ENCODE data around the gene IGF2BP1.
"Not testable (repeated sequence)": the region's sequence is repeated elsewhere in the genome, so short reads cannot be mapped to it uniquely, and the experiment has no call there.

Gene IGF2BP1

DNA sequence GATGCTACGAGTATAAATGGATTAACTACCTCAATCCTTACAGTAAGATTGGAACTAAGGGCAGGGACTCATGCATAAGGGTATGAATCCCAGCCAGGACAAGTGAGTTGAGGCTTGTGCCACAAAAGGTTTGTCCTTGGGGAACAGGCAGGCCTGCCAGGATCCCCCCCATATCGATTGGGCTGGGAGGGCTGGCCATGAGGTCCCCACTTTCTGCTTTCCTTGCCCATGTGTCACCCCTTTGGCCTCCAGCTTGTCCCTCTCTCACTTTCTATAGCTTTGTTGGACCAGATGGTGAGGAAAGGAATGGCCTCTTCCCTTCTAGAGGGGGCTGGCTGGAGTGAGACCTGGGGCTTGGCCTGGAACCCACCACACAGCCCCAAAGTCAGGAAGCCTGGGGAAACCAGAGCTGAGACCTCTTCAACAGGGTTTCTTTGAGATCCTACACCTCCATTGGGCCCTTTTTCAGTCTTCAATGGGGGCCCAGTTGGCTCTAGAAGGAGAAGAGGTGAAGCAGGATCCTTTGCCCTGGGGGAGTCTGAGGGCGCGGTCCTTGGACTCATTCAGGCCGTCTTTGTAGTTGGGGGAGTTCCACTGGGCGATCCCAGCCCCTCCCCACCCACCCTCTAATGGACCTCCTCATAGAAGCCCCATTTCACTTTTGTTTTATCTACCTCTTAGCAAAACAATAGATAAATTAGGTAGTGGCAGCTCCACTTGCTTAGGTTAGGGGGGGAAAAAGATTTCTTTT, 57.3 kb downstream of the IGF2BP1 start:
- no peak for DNase-seq

DNA sequence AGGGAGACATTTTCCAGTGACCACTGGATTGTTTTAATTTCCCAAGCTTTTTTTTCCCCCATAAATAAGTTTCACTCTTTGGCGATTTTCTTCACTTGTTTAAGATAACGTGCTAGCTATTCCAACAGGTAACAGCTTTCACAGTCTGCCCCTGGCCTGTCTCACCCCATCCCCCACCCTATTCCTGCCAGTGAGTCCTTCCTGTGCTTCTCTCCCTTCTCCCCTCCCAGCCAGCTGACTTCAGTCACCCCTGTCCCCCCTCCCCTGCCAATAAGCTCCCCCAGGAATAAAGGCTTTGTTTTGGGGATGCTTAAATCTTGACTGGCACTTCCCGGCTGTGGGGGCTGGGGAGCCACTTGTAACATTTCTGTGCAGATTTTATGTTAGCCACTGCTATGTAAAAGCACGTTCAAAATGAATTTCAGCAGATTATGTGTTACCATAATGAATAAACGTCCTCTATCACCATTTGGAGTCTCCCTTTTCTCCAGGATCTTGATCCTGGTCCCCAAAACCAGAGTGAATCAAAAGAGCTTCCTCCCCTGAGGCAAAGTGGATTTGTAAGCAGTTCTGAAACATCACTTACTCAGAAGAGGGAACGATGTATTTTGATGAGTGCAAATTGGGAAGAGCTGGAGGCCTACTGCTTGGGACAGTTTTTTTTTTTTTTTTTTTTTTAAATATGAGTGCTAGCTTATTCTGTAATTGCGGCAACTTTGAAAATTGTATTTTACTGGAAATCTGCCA, 58.2 kb downstream of the IGF2BP1 start:
- no peak for DNase-seq

DNA sequence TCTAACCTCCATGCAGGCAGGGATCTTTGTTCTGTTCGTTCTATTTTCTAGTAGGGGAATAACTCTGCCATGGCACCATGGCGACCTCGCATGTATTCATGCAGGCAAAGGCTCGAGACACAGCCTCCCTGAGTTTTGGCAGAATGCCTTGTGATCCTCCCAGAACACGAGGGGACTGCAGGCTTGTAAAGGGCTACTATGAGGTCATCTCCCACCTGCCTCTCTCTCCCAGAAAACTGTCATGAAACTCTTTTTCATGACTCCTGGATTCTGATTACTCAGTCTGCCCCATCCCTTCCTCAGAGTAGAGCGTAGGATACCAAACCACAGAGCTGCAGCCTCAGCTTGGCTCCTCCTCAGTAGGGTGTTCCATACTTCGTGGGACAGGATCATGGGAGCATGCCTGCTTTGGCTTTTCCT, 64.3 kb downstream of the IGF2BP1 start:
- peak; percentile 22 for DNase-seq

DNA sequence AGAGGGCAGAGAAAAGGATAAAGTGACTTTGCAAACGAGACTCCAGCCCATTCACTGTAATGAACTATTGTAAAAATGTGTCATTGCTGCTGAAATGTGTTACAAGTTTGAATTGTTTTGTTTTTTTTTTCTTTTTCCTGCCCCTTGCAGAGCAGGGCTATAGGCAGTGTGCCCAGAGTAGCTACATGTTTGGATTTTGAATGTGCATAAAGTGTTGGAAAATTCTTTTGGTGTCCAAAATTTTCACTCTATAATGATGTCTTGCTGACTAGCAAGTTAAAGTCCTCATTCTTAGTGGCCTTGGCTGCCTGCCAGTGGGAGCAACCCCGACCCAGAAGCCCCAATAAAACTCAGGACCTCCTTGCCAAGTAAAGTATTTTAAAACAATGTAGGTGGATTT, 66.5 kb downstream of the IGF2BP1 start:
- peak; percentile 69 for DNase-seq

DNA sequence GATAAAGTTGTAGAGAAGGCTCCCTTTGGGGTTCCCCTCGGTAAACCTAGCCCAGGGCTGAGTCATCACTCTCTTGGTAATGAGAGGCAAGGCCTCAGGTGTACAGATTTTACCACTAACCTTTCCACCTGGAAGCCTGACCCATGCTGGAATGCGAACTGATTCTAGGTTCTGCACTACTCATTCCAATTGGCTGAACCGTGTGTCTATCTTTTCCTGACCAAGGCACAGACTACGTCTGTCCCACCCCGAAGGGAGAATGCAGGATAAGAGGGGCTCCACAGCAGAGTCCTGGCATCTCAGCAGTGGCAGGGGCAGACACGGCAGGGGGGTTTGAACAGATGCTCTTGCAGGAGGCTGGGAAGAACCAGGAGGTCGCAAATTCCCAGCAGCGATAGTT, 70.0 kb downstream of the IGF2BP1 start:
- no peak for DNase-seq

DNA sequence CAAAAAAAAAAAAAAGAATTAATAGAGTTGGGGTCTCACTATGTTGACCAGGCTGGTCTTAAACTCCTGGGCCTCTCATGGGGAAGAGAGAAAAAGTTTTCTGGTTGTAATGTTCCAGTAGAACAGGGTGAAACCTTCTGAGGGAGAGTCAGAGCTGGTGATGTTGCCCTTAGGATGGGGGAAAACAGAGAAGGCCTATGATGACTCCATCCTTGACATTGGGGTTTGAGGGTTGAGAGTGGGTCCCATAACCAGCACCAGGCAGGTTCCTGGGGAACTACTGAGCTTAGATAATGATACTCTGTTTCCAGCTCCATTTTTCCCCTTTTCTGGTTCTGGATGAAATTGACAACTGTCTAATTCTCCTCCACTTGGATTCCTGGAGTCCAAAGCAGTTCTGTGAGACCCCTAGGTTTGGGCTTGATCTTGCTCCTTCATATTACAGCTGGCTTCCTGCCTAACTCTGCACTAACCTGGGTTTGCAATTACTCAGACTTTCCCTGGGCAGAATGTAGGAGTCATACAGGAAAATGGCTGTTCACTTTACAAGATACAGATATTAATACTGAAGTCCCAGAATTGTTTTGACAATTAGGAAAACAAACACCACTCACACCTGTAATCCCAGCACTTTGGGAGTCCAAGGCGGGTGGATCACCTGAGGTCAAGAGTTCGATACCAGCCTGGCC, 72.5 kb downstream of the IGF2BP1 start:
- no peak for DNase-seq

DNA sequence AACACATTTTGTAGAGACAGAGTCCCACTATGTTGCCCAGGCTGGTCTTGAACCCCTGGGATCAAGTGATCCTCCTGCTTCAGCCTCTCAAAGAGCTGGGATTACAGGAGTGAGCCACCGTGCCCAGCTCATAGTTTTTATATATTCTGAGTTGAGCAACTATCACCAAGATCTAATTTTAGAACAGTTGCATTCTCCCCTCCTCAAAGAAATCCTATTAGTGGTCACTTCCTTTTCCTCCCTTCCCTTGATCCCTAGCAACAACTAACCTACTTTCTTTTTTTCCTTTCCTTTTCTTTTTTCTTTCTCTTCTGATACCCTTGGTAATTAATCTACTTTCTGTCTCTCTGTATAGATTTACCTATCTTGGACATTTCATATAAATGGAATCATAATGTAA, 73.9 kb downstream of the IGF2BP1 start:
- DNase-seq, result peak; percentile 17

DNA sequence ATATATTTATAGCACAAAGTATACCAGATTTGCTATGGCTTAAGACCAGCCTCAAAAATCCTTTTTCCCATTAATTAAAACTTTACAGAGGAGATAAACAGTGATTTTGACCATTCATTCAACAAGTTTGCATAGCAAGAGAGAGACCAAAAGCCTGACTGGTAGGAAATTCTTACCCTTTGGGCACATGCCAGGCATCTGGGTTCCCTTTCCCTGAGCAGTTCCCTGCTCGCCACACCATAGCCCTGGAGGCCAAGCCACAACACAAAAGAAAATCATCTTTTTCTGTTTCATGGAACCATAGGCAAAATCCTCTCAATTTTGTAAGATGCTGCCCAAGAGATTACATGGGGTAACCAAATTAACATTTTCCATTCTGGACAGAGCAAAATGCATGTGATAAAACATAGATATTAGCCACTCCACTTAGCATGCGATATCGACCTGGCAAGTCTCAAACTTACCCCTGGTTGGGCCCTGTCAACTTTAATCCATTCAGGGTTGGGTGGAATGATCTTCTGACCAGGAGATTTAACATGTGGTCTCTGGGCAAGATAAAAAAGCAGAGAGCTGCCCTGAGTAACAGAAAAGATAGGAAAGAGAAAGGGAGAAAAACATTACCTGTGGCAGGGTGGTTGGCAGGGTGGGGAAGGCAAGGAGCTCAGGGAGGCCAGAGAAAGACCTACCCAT, 77.8 kb downstream of the IGF2BP1 start:
- DNase-seq, result peak; percentile 18

DNA sequence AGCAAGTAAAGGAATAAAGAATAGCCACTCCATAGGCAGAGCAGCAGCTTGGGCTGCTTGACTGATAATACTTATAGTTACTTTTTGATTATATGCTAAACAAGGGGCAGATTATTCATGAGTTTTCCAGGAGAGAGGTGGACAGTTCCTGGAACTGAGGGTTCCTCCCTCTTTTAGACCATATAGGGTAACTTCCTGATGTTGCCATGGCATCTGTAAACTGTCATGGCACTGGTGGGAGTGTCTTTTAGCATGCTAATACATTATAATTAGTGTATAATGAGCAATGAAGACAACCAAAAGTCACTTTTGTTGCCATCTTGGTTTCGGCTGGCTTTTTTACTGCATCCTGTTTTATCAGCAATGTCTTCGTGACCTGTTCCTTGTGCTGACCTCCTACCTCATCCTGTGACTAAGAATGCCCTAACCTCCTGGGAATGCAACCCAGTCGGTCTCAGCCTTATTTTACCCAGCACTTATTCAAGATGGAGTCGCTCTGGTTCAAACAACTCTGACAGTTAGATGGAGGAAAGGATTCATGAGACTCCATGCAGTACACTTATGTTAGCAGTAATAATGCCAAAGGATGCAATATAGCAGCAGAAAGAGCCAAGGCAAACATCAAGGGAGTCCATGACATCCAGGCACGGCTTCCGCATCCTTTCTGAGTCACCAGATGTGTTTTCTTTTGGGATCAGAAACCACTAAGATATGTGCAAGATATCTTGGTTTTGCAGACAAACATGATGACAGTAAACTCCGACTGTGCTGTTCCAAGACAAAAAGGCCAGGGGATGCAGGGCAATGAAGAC, 79.6 kb downstream of the IGF2BP1 start:
- DNase-seq, result peak; percentile 91

DNA sequence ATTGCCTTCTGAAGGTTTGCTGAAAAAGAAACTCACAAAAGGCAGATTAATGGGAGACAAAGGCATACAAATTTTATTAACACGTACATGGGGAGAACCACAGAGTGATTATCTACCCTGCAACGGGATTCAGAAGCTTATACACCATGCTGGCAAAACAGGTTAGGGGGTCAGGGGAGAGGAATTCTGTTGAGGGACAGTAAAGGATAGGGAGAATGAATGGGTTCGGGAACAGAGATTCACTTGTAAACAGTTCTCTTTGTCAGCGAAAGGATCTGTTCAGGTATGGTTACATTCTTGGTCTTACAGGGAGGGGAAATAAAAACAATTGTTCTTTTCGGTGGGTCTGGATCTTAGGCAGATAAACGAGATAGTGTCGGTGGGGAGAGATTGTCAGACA, 81.1 kb downstream of the IGF2BP1 start:
- DNase-seq, result no peak

DNA sequence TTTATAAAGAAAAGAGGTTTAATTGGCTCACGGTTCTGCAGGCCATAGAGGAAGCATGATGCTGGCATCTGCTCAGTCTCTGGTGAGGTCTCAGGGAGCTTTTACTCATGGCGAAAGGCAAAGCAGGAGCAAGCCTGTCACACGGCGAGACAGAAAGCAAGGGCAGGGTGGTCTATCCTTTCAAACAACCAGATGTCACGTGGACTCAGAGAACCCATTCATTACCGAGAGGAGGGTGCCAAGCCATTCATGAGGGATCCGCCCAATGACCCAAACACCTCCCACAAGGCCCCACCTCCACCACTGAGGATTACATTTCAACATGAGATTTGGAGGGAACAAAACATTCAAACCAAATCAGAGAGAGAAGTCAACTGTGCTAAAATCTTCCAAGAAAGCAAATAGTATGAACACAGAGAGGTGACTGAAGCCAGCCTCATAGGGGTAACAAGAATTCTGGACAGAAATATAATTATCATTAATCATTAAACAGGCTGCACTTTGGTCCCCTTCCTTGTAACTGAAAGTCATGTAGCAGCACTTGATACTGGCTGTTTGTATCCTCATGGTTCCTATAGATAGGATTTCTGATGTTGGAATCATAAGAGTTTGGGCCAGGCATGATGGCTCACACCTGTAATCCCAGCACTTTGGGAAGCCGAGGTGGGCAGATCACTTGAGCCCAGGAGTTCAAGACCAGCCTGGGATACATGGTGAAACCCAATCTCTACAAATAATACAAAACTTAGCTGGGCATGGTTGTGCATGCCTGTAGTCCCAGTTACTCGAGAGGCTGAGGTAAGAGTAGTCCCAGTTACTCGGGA, 82.9 kb downstream of the IGF2BP1 start:
- DNase-seq, result no peak

DNA sequence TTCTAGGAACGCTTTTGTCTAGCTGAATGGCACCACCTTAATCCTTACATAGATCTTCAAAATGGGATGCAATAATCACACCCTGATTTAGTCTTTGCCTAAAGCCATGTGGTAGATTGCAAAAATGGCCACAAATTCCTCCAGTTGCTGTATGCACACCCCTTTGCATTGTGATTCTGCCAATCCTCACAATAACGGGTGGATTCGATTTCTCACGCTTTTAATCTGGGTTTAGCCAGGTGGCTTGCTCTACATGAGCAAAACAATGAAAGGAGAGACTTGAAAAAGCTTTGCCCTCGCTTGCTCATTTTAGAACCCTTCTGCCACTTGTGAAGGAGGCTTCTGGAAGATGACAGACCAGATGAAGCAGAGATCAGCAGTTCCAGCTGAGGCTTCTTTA, 85.0 kb downstream of the IGF2BP1 start:
- no peak for DNase-seq

DNA sequence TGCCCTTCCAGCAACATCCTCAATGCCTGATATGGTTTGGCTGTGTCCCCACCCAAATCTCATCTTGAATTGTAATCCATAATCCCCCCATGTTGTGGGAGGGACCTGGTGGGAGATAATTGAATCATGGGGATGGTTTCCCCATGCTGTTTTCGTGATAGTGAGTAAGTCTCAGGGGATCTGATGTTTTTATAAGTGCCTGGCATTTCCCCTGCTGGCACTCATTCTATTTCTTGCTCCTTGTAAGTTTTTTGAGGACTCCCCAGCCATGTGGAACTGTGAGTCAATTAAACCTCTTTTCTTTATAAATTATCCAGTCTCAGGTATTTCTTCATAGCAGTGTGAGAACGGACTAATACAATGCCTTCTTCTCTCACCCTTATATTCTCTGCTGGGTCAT, 87.9 kb downstream of the IGF2BP1 start:
- not testable (repeated sequence) for DNase-seq

DNA sequence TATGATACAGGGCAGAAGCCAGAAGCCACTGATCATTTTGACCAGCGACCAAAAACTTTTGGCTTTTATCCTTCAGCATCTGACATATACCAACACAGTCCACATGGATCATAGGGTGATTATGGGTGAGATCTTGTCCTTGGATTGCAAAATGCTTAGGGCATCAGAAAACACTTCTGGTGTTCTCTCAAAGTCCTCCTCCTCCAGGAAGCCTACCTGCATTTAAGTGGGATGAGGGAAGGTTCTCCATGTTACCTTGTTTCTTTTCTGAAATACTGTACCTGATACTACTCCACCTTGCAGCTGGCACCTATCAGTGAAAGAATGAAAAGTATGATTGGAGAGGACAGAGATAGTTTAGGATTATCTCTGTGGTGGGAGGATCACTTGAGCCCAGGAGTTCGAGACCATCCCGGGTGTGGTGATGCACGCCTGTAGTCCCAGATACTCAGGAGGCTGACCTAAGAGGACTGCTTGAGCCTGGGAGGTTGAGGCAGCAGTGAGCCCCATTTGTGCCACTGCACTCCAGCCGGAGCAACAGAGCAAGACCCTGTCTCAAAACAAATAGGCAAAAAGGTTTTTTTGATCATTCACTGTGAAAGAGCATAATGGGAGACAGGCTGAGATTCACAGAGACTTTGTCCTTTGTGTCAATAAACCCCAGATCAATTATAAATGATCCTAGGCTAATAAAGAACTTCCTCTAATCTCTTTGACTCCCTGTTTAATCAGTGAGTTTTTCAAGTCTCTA, 88.6 kb downstream of the IGF2BP1 start:
- no peak for DNase-seq

DNA sequence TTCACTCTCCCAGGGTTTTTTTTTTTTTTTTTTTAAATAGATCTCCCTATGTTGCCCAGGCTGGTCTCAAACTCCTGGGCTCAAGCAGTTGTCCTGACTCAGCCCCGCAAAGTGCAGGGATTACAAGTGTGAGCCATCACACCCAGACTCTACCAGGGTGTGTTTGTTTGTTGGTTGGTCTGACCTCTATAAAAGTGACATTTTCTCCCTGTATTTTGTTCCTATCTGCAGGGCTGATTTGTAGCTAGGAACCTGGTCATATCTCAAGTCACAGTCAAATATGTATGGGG, 89.1 kb downstream of the IGF2BP1 start:
- no peak for DNase-seq

DNA sequence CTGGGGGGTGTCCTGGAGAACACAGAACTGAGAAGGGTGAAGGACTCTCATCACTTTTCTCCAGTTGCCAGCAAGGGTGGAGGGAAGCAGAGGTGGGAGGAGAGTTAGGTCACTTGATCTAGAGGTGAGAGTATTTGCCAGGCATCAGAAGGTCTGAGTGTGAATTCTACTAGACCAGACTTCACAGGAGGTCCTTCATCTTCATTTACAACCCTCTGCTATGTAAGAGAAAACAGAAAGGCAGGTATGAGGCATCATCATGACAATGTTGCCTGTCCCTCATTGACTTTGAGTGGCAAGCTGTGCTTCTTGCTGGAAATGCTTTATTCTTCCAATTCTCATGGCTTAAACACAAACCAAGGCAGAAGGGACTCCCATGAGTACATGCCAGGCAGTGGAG, 89.5 kb downstream of the IGF2BP1 start:
- no peak for DNase-seq

DNA sequence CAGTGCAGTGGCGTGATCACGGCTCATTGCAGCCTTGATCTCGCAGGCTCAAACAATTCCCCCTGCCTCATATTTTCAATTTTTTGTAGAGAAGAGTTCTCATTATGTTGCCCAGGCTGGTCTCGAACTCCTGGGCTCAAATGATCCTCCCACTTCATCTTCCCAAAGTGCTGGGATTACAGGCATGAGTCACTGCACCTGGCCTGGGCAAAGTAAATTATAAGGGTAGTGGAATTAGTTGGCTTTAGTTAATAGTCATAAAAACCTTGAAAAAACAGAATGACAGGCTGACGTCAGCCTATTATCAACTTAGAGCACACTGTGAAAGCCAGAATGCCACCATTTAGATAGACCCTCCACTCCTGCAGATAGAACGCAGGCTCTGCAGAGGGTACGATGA, 91.9 kb downstream of the IGF2BP1 start:
- no peak for DNase-seq

DNA sequence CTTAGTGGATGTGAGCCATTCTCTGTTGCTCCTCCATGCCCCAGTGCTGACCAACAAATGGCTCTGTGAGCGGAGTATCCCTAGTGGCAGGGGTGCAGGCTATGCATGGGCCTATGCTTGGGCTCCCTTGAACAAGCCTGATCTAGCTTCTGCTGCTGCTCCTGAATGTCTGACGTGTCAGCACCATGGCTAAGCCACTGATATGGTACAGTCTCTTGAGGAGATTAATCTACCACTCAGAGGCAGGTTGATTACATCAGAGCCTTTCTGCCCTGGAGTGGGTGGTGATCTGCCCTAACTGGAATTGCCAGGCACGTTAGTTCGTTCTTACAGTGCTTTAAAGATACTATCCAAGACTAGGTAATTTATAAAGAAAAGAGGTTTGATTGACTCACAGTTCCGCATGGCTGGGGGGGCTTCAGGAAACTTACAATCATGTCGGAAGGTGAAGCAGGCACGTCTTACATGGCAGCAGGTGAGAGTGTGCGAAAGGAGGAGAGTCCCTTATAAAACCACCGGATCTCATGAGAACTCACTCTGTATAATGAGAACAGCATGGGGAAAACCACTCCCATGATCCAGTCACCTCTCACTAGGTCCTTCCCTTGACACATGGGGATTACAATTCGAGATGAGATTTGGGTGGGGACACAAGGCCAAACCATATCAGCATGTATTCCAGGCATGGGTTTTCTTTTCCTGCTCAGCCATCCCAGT, 93.9 kb downstream of the IGF2BP1 start:
- DNase-seq, result no peak

DNA sequence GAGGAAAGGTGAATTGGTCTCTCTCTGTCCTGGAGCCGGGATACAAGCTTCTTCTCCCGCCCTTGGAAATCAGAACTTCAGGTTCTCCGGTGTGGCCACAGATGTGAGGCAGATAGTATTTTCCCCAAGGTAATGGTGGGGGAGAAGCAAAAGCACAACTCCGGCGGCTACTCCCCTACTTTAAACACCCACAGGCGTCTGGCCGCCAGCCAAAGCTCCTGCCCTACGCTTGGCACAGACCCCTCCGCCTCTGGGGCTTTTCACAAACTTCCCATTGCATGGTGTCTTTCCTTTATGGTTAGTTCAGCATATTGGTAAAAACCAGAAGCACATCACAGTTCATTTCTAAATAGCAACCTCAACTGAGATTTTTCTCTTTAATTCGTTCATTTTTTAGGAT, 95.9 kb downstream of the IGF2BP1 start:
- DNase-seq, result no peak

DNA sequence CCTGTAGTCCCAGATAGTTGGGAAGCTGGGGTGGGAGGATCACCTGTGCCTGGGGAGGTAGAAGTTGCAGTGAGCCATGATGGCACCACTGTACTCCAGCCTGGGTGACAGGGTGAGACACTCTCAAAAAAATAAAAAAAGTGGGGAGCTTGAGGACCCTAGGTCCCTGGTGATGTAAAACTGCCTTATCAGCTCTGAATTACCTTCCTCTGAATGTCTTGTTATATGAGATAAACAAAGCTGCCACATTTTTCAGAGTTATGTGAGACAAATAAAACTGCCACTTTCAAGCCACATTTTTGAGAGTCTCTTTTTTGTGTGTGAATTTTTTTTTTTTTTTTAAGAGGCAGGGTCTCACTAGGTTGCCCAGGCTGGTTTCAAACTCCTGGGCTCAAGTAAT, 103.4 kb downstream of the IGF2BP1 start:
- no peak for DNase-seq

Data from fibroblast of skin of scalp (primary cell).